Upper lobe of left lung (tissue), 6 donors: Measurements from ENCODE around the gene BRMS1. TPM values are rescaled to one million over a fixed set of nuclear protein-coding genes. Genes with fewer than 3 reads are reported as not detected.

Experiments
- ATAC-seq, 2 donors: fragments of 200-7000 bp; cut with Tn5 transposase; one replicate each; pipeline ENCODE4 v1.9.1; 2022; ENCODE audit warnings: mild to moderate bottlenecking in 2 of 2, moderate library complexity in 2 of 2; ENCODE audit not compliant: low FRiP score in 2 of 2
- DNase-seq, 2 donors: peaks; one replicate each; pipeline ENCODE4 v3.0.0-alpha.2; 2019 to 2020
- H3K27ac ChIP-seq, 4 donors: fragments of 200-600 bp; sonication (generic); one replicate each; pipeline ENCODE4 v1.5.1; 2016 to 2019
- H3K27me3 ChIP-seq, 4 donors: fragments of 200-600 bp; sonication (generic); one replicate each; pipeline ENCODE4 v1.5.1; 2017 to 2019
- H3K36me3 ChIP-seq, 4 donors: fragments of 200-600 bp; sonication (generic); one replicate each; pipeline ENCODE4 v1.5.1; 2016 to 2019
- H3K4me1 ChIP-seq, 4 donors: fragments of 200-600 bp; sonication (generic); one replicate each; pipeline ENCODE4 v1.5.1; 2018 to 2019
- H3K4me3 ChIP-seq, 4 donors: fragments of 200-600 bp; sonication (generic); one replicate each; pipeline ENCODE4 v1.5.1; 2017 to 2019; ENCODE audit warnings: mild to moderate bottlenecking in 2 of 4, moderate library complexity in 1 of 4
- H3K9me3 ChIP-seq, 4 donors: fragments of 200-600 bp; sonication (generic); one replicate each; pipeline ENCODE4 v1.5.1; 2018 to 2019
- CTCF ChIP-seq, 6 experiments: fragments of 450-650 bp in 4 of 6; fragments of 200-600 bp in 2 of 6; sonication (generic) in 2 of 6; IDR thresholded peaks; one replicate each; pipeline ENCODE4 v1.5.1; 2016 to 2019; ENCODE audit warnings: antibody characterized with exemption in 6 of 6
- EP300 ChIP-seq, 4 donors: sonication (generic); formaldehyde crosslinking; IDR thresholded peaks; one replicate each; pipeline ENCODE4 v1.5.1; 2017; ENCODE audit warnings: antibody characterized with exemption in 4 of 4, control low read depth in 2 of 4
- POLR2A ChIP-seq, 4 donors: fragments of 450-650 bp; IDR thresholded peaks; one replicate each; pipeline ENCODE4 v1.5.1; 2016 to 2017; ENCODE audit warnings: antibody characterized with exemption in 4 of 4, mild to moderate bottlenecking in 2 of 4
- POLR2AphosphoS5 ChIP-seq, 2 donors: sonication (generic); formaldehyde crosslinking; IDR thresholded peaks; one replicate each; pipeline ENCODE4 v1.5.1; 2017; ENCODE audit warnings: antibody characterized with exemption in 2 of 2
- WGBS, 2 donors: methylation state at CpG; one replicate each; pipeline ENCODE4 v1.1.5; 2017 to 2018; 5-methylcytosine and 5-hydroxymethylcytosine counted together
- total RNA-seq, 6 donors: library from RNA; depleted of rRNA in 4 of 6; stranded (reverse); fragments of >200 nt in 4 of 6; gene quantifications; one replicate each; pipeline versions ENCODE4 v1.1.0 to v1.2.1, GENCODE V29; 2016 to 2021
- donor health status: DM: no; HTN: no; CAD: no; lungs with moderate emphysema.
- donor health status: DM: no; HTN: yes; CAD: no; lungs with severe emphysema.

BRMS1 gene
- total RNA-seq, 6 donors from 2014 or later: 34.8 to 63.8 (median 37.1) TPM

DNA sequence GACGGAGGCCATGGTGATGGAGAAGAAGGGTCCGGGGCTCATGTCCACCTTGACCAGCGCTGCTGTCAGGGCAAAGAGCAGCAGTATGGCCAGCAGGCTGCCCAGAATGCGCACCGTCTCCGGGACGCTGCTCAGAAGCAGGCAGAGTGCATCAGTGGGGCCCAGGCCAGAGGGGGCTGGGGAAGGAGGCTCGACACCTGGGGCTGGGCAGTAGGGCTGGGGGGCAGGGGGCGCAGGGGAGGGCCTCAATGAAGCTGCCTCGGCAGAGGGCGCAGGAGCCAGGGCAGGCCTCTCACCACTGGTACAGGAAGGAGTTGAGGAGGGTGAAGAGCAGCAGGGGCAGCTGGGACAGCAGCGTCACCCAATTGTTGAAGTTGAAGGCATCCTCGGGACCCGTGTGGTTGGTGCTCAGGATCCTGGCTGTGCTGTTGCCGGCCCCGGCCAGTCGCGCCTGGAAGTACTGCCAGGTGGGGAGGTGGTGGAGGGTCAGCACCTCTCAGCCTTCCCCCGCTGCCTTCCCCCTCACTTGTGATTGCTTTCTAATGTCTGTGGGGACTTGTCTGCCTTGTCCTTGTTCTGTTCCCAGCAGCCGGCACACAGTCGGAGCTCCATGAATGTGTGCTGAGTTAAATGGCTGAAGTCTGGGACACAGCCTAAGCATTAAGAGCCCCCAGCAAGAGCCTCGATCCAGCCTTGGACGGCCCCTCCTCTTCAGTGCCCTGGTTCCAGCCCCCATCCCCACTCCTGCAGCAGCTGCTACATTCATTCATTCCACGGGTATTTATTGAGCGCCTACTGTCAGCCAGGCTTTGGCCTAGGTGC is 24.4 kb upstream of the BRMS1 start:
- Histone ChIP-seq H3K4me1 (peaks cover 4 to 31% (median 20%) of the 10 kb centered on the region in 4 donors), H3K4me3 (no peak overlapping the region), H3K27ac (no peak overlapping the region), H3K36me3 (peaks cover 0 to 4% (median 2%) of the 10 kb centered on the region in 4 donors), H3K27me3 (peaks cover 0 to 14% (median 0%) of the 10 kb centered on the region in 4 donors), H3K9me3 (no peaks in the 10 kb centered on the region)
- DNase-seq (no peak), ATAC-seq (no peak)
- TF ChIP-seq POLR2AphosphoS5 (IDR thresholded peaks at IDR 0.05): no peak
- TF ChIP-seq EP300 (IDR thresholded peaks at IDR 0.05): no peak
- TF ChIP-seq POLR2A (IDR thresholded peaks at IDR 0.05): no peak
- no peak for TF ChIP-seq CTCF (IDR thresholded peaks at IDR 0.05)
- WGBS, 2 donors: 89 to 90% methylated on average over 7 to 25 of the region's 25 CpGs

DNA sequence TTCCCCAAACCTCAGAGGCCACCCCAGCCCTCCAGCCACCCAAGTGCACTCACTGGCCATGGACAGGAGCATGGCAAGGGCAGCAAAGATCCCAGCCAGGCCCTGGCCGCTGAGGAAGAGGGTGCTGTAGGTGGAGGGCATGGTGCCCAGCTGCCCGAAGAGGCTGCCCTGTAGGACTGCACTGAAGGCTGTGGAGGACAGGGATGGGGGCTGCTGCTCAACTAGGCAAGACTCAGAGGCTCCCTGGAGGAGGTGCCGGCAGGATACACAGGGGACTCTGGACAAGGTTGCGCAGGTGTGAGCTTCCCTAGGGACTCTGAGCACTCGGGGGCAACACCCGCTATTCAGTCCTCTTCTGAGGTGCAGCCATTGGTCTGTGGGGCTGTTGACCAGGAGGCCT is 23.6 kb upstream of the BRMS1 start:
- no peak overlapping the region for H3K4me3 ChIP-seq
- DNase-seq: no peak
- TF ChIP-seq POLR2A (IDR thresholded peaks at IDR 0.05): no peak
- TF ChIP-seq EP300 (IDR thresholded peaks at IDR 0.05): no peak
- TF ChIP-seq POLR2AphosphoS5 (IDR thresholded peaks at IDR 0.05): no peak
- TF ChIP-seq CTCF (IDR thresholded peaks at IDR 0.05): no peak
- peaks cover 7 to 37% (median 22%) of the 10 kb centered on the region in 4 donors for H3K4me1 ChIP-seq
- H3K36me3 ChIP-seq: peaks cover 0 to 4% (median 2%) of the 10 kb centered on the region in 4 donors
- no peak for ATAC-seq
- no peaks in the 10 kb centered on the region for H3K9me3 ChIP-seq
- WGBS, 2 donors: 87 to 92% methylated on average over 2 to 6 of the region's 6 CpGs
- H3K27me3 ChIP-seq: peaks cover 0 to 14% (median 0%) of the 10 kb centered on the region in 4 donors
- no peak overlapping the region for H3K27ac ChIP-seq

DNA sequence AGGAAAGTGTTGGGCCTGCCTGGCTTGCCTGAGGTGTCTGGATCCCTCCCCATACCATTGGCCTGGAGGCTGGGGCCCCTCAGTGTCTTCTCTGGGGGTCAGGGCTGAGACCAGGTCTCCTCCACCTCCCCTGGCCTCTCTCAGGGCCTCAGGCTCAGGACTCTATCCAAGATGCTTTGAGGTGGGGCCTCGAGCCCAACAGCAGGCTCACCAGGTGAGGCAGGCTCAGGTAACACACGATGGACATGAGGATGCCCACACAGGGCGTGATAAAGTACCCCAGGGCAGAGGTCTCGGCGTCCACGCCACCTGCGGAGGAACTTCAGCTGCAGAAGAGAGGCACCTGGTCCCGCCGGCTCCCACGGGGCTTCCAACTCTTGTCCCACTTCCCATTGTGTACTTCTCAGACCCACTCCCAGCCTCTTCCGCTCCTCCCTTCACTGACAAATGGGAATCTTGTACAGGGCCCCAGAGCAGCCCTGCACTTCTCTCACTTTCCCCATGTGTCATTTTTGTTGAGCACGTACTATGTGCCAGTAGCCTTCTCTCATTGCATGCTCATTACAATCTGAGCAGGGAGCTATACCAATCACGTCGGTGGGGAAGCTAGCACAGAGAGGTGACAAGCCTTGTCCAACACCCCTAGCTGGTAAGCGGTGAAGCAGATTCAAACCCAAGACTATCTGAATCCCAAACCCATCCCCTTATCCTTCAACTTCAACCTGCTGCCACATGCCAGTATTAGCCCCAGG is 22.8 kb upstream of the BRMS1 start:
- no peaks in the 10 kb centered on the region for H3K9me3 ChIP-seq
- no peak overlapping the region for H3K27ac ChIP-seq
- peaks cover 11 to 35% (median 27%) of the 10 kb centered on the region in 4 donors for H3K4me1 ChIP-seq
- H3K4me3 ChIP-seq: no peak overlapping the region
- 92 to 94% methylated on average over 14 to 15 of the region's 15 CpGs for WGBS, 2 donors
- peaks cover 0 to 14% (median 0%) of the 10 kb centered on the region in 4 donors for H3K27me3 ChIP-seq
- TF ChIP-seq POLR2AphosphoS5 (IDR thresholded peaks at IDR 0.05) (no peak), EP300 (IDR thresholded peaks at IDR 0.05) (no peak), CTCF (IDR thresholded peaks at IDR 0.05) (no peak)
- DNase-seq (no peak), ATAC-seq (no peak)
- H3K36me3 ChIP-seq: peaks cover 0 to 4% (median 2%) of the 10 kb centered on the region in 4 donors

DNA sequence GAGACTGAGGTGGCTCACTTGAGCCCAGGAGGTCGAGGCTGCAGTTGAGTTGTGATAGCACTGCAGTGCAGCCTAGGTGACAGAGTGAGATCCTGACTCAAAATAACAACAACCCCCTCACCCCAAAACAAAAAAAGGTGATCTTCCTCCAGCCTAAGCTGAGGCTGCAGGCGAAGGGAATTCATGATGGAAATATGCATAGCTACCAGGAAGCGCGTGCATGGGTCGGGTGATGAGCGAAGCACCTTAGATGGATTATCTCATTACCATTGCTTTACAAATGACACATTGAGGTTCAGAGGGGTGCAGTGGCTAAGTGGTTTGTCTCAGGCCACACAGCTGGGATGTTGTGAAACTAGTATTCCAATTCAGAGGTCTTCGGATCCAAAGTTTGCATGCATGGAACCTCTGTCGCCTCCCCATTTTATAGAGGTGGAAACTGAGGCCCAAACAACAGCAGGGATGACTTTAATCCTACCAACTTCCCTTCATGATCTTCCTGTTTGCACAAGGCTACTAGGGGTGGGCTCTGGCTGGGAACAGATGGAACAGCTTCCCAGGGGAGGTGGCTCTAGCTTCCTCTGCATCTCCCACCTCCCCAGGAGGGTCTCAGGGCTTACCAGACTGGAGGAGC is 22.1 kb upstream of the BRMS1 start:
- TF ChIP-seq EP300 (IDR thresholded peaks at IDR 0.05) (no peak), CTCF (IDR thresholded peaks at IDR 0.05) (no peak), POLR2A (IDR thresholded peaks at IDR 0.05) (no peak), POLR2AphosphoS5 (IDR thresholded peaks at IDR 0.05) (no peak)
- no peak for DNase-seq
- Histone ChIP-seq H3K4me3 (no peak overlapping the region), H3K27ac (no peak overlapping the region), H3K36me3 (peaks cover 0 to 7% (median 2%) of the 10 kb centered on the region in 4 donors), H3K4me1 (peaks cover 7 to 35% (median 24%) of the 10 kb centered on the region in 4 donors), H3K9me3 (no peaks in the 10 kb centered on the region), H3K27me3 (peaks cover 0 to 10% (median 0%) of the 10 kb centered on the region in 4 donors)
- WGBS, 2 donors: 92 to 94% methylated on average over 8 of the region's 8 CpGs
- no peak for ATAC-seq
